Activated B cell treated with CpG ODN at 0.5 μM for 24 hours (primary cell): ENCODE measurements around the gene LCN10. TPM values are rescaled to one million over a fixed set of nuclear protein-coding genes. Genes with fewer than 3 reads are reported as not detected.

ENCODE experiments used
- ATAC-seq: fragments of 200-7000 bp; cut with Tn5 transposase; one replicate; pipeline ENCODE4 v1.10.0; 2021; ENCODE audit warnings: low read depth, mild to moderate bottlenecking, moderate library complexity
- CTCF ChIA-PET: fragments of 350-600 bp; sonication (Branson Sonifier 250); formaldehyde crosslinking; loops from one replicate; lab custom pipeline; 2021; ENCODE audit warnings: antibody characterized with exemption; lab: Charles Lee
- POLR2A ChIA-PET: fragments of 350-600 bp; sonication (Branson Sonifier 250); formaldehyde crosslinking; loops from one replicate; lab custom pipeline; 2021; ENCODE audit warnings: antibody characterized with exemption; lab: Charles Lee
- DNase-seq: peaks from one replicate; pipeline ENCODE4 v3.0.0; 2022
- H3K27ac Mint-ChIP-seq: one replicate; pipeline ENCODE4 v1.8.0; 2020; ENCODE audit warnings: mixed read lengths
- H3K27me3 Mint-ChIP-seq: one replicate; pipeline ENCODE4 v1.8.0; 2021; ENCODE audit warnings: mixed read lengths
- H3K36me3 Mint-ChIP-seq: one replicate; pipeline ENCODE4 v1.8.0; 2021; ENCODE audit warnings: low read depth, mixed read lengths
- H3K4me1 Mint-ChIP-seq: one replicate; pipeline ENCODE4 v1.8.0; 2021; ENCODE audit warnings: mixed read lengths
- H3K4me3 Mint-ChIP-seq: one replicate; pipeline ENCODE4 v1.8.0; 2020; ENCODE audit warnings: mild to moderate bottlenecking, mixed read lengths
- H3K9me3 Mint-ChIP-seq: one replicate; pipeline ENCODE4 v1.8.0; 2020; ENCODE audit warnings: mixed read lengths
- CTCF ChIP-seq: fragments of 200-600 bp; IDR thresholded peaks from one replicate; pipeline ENCODE4 v1.8.0; 2022; ENCODE audit warnings: antibody characterized with exemption, mild to moderate bottlenecking
- intact Hi-C: fragments of 100-400 bp; cut with micrococcal nuclease; formaldehyde crosslinking; loops from one replicate; pipeline ENCODE4 v1.15.1; 2024
- total RNA-seq: library from RNA; stranded (reverse); gene quantifications from 2 replicates; pipeline ENCODE4 v1.2.3, GENCODE V29; 2022

LCN10 gene
- total RNA-seq, 1 donor from 2014 or later, result 15.9 TPM

GRCh38 chr9:136719195-136719880 is 23.4 kb downstream of the LCN10 start:
- DNase-seq, result no peak
- H3K9me3 Mint-ChIP-seq, result no peaks in the 10 kb centered on the region
- no peak for TF ChIP-seq CTCF
- ChIA-PET POLR2A (interaction anchor here (0.6 to 8.2 kb wide), 4 partner anchors 9 to 47 kb away, joined by 3 to 68 read pairs (median 6); no protein-coding TSS in a partner anchor), CTCF (no interaction called here)
- no peak overlapping the region for H3K4me3 Mint-ChIP-seq
- intact Hi-C loops, result loop anchor here (10.0 kb wide), 1 partner anchor 55 kb away; the partner anchor contains the start of gene EGFL7
- peaks cover 3% of the 10 kb centered on the region for H3K27me3 Mint-ChIP-seq
- peak; percentile 51 for ATAC-seq
- peaks cover 29% of the 10 kb centered on the region for H3K36me3 Mint-ChIP-seq
- H3K27ac Mint-ChIP-seq, result no peak overlapping the region
- H3K4me1 Mint-ChIP-seq, result peaks cover 32% of the 10 kb centered on the region

- no peaks in the 10 kb centered on the region for H3K9me3 Mint-ChIP-seq
- peaks cover 33% of the 10 kb centered on the region for H3K4me1 Mint-ChIP-seq
- DNase-seq, result no peak
- peaks cover 3% of the 10 kb centered on the region for H3K27me3 Mint-ChIP-seq
- no peak for TF ChIP-seq CTCF
- H3K36me3 Mint-ChIP-seq, result peaks cover 21% of the 10 kb centered on the region
- no peak for ATAC-seq
- POLR2A ChIA-PET, result interaction anchor here (0.6 to 8.2 kb wide), 4 partner anchors 9 to 48 kb away, joined by 3 to 68 read pairs (median 4); no protein-coding TSS in a partner anchor
- intact Hi-C loops, result loop anchor here (10.0 kb wide), 1 partner anchor 54 kb away; the partner anchor contains the start of gene EGFL7
- no peak overlapping the region for H3K4me3 Mint-ChIP-seq
- no peak overlapping the region for H3K27ac Mint-ChIP-seq
- CTCF ChIA-PET, result no interaction called here
Observed at GRCh38 chr9:136718345-136719194, 24.2 kb downstream of the LCN10 start.

GRCh38 chr9:136717399-136717798 is 25.3 kb downstream of the LCN10 start:
- no peak for DNase-seq
- ChIA-PET CTCF (no interaction called here), POLR2A (interaction anchor here (8.2 kb wide), 1 partner anchor 11 kb away, joined by 68 read pairs; no protein-coding TSS in a partner anchor)
- Mint-ChIP-seq H3K27me3 (peaks cover 5% of the 10 kb centered on the region), H3K27ac (no peak overlapping the region), H3K4me1 (peaks cover 37% of the 10 kb centered on the region), H3K9me3 (no peaks in the 10 kb centered on the region), H3K36me3 (peaks cover 10% of the 10 kb centered on the region), H3K4me3 (no peak overlapping the region)
- no peak for TF ChIP-seq CTCF
- intact Hi-C loops, result loop anchor here (10.0 kb wide), 1 partner anchor 53 kb away; the partner anchor contains the start of gene EGFL7
- no peak for ATAC-seq

GRCh38 chr9:136714893-136715274 is 27.9 kb downstream of the LCN10 start:
- no peaks in the 10 kb centered on the region for H3K9me3 Mint-ChIP-seq
- H3K4me3 Mint-ChIP-seq, result no peak overlapping the region
- DNase-seq (no peak), ATAC-seq (no peak)
- peaks cover 34% of the 10 kb centered on the region for H3K4me1 Mint-ChIP-seq
- no peak overlapping the region for H3K27ac Mint-ChIP-seq
- ChIA-PET POLR2A (interaction anchor here (2.7 to 8.2 kb wide), 2 partner anchors 13 to 27 kb away, joined by 10 to 68 read pairs; no protein-coding TSS in a partner anchor), CTCF (no interaction called here)
- no peak for TF ChIP-seq CTCF
- no peaks in the 10 kb centered on the region for H3K36me3 Mint-ChIP-seq
- peaks cover 14% of the 10 kb centered on the region for H3K27me3 Mint-ChIP-seq
- intact Hi-C loops, result loop anchor here (10.0 kb wide), 1 partner anchor 50 kb away; the partner anchor contains the start of gene EGFL7
